Measurements from ENCODE around the gene G3BP2.

DNA sequence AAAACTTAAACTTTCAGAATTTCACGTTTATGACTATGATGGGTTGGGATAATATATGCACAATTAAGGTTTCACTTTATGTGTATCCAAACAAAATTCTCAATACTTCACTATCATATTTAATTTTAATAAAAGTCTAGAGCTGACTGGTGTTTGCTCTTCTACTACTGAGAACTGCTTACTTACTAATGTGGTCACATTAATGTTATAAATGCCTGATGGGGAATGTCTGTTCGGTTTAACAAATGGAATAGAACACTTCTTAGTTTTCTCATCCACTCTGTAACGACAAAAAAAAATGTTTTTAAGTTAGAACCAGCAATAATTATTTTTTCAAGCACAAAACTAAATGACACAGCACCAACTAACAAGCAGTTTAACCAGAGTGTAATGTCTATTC, 77.2 kb downstream of the G3BP2 start:
- no peak for TF ChIP-seq TAF7 (optimal IDR thresholded peaks at IDR 0.05; ENCODE audit: borderline replicate concordance, low read depth, low read length)
- TF ChIP-seq, protein P1, sequence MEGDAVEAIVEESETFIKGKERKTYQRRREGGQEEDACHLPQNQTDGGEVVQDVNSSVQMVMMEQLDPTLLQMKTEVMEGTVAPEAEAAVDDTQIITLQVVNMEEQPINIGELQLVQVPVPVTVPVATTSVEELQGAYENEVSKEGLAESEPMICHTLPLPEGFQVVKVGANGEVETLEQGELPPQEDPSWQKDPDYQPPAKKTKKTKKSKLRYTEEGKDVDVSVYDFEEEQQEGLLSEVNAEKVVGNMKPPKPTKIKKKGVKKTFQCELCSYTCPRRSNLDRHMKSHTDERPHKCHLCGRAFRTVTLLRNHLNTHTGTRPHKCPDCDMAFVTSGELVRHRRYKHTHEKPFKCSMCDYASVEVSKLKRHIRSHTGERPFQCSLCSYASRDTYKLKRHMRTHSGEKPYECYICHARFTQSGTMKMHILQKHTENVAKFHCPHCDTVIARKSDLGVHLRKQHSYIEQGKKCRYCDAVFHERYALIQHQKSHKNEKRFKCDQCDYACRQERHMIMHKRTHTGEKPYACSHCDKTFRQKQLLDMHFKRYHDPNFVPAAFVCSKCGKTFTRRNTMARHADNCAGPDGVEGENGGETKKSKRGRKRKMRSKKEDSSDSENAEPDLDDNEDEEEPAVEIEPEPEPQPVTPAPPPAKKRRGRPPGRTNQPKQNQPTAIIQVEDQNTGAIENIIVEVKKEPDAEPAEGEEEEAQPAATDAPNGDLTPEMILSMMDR (IDR thresholded peaks at IDR 0.05; ENCODE audit: control extremely low read depth in 1 of 3, insufficient read depth in 1 of 3, low read depth in 1 of 3, low read length in 3 of 3), result no peak
- TF ChIP-seq JUND (IDR thresholded peaks at IDR 0.05; ENCODE audit: low read length), result no peak
- TF ChIP-seq POLR2AphosphoS5 (IDR thresholded peaks at IDR 0.05; ENCODE audit: low read depth, low read length), result no peak
- no peak for TF ChIP-seq CHD2 (IDR thresholded peaks at IDR 0.05; ENCODE audit: low read length)
- TF ChIP-seq ATF2 (IDR thresholded peaks at IDR 0.05; ENCODE audit: low read length), result no peak
- no peak for TF ChIP-seq RNF2 (IDR thresholded peaks at IDR 0.05; ENCODE audit: borderline replicate concordance, low read depth, low read length, missing control alignments, poor library complexity, severe bottlenecking)
- TF ChIP-seq EGR1 (IDR thresholded peaks at IDR 0.05; ENCODE audit: borderline replicate concordance, low read depth, low read length), result no peak
- TF ChIP-seq SIN3A (conservative IDR thresholded peaks at IDR 0.05 in 1 of 2, IDR thresholded peaks at IDR 0.05 in 1 of 2; ENCODE audit: low read depth in 1 of 2, low read length in 2 of 2), result no peak
- no peak for TF ChIP-seq USF2 (IDR thresholded peaks at IDR 0.05; ENCODE audit: low read length)
- no peak for TF ChIP-seq EP300 (IDR thresholded peaks at IDR 0.05; ENCODE audit: borderline replicate concordance in 1 of 2, low read depth in 2 of 2, low read length in 2 of 2)
- no peak for TF ChIP-seq BRCA1 (IDR thresholded peaks at IDR 0.05; ENCODE audit: low read depth, low read length)
